ENCODE data around the gene PPP2R5C.

GRCh38 chr14:101826351-101826750 is 64.8 kb downstream of the PPP2R5C start:
- no peak for TF ChIP-seq EZH2 (IDR thresholded peaks at IDR 0.05; ENCODE audit: low read length, unreplicated experiment)
- TF ChIP-seq, protein P1, sequence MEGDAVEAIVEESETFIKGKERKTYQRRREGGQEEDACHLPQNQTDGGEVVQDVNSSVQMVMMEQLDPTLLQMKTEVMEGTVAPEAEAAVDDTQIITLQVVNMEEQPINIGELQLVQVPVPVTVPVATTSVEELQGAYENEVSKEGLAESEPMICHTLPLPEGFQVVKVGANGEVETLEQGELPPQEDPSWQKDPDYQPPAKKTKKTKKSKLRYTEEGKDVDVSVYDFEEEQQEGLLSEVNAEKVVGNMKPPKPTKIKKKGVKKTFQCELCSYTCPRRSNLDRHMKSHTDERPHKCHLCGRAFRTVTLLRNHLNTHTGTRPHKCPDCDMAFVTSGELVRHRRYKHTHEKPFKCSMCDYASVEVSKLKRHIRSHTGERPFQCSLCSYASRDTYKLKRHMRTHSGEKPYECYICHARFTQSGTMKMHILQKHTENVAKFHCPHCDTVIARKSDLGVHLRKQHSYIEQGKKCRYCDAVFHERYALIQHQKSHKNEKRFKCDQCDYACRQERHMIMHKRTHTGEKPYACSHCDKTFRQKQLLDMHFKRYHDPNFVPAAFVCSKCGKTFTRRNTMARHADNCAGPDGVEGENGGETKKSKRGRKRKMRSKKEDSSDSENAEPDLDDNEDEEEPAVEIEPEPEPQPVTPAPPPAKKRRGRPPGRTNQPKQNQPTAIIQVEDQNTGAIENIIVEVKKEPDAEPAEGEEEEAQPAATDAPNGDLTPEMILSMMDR (conservative IDR thresholded peaks at IDR 0.05; ENCODE audit: low read depth, low read length), result no peak
